Activated T-cell treated with anti-CD3 and anti-CD28 coated beads for 24 hours (primary cell): Measurements from ENCODE around the gene COL27A1.

ENCODE experiments used
- DNase-seq: peaks from one replicate; pipeline ENCODE4 v3.0.0-alpha.2; 2020; ENCODE audit warnings: low read depth

Gene COL27A1

GRCh38 chr9:114206221-114206789 is 51.0 kb downstream of the COL27A1 start:
- DNase-seq, result no peak

GRCh38 chr9:114207034-114207810 is 51.9 kb downstream of the COL27A1 start:
- DNase-seq, result no peak

GRCh38 chr9:114207845-114208244 is 52.5 kb downstream of the COL27A1 start:
- DNase-seq, result no peak

- no peak for DNase-seq
Observed at GRCh38 chr9:114209151-114209550, 53.8 kb downstream of the COL27A1 start.

- no peak for DNase-seq
Observed at GRCh38 chr9:114210136-114210535, 54.8 kb downstream of the COL27A1 start.

- DNase-seq, result no peak
Observed at GRCh38 chr9:114210691-114211276, 55.4 kb downstream of the COL27A1 start.

GRCh38 chr9:114212826-114213225 is 57.5 kb downstream of the COL27A1 start:
- no peak for DNase-seq

GRCh38 chr9:114213566-114213965 is 58.2 kb downstream of the COL27A1 start:
- no peak for DNase-seq

GRCh38 chr9:114214181-114214580 is 58.8 kb downstream of the COL27A1 start:
- DNase-seq, result no peak

- DNase-seq, result no peak
Observed at GRCh38 chr9:114214686-114215414, 59.5 kb downstream of the COL27A1 start.

GRCh38 chr9:114216081-114216480 is 60.7 kb downstream of the COL27A1 start:
- no peak for DNase-seq

- DNase-seq, result no peak
Observed at GRCh38 chr9:114216976-114217375, 61.6 kb downstream of the COL27A1 start.

- no peak for DNase-seq
Observed at GRCh38 chr9:114218264-114219120, 63.2 kb downstream of the COL27A1 start.

- no peak for DNase-seq
Observed at GRCh38 chr9:114220061-114220541, 64.8 kb downstream of the COL27A1 start.

- no peak for DNase-seq
Observed at GRCh38 chr9:114221706-114222465, 66.5 kb downstream of the COL27A1 start.

GRCh38 chr9:114223564-114224246 is 68.4 kb downstream of the COL27A1 start:
- DNase-seq, result no peak

GRCh38 chr9:114224247-114224610 is 68.9 kb downstream of the COL27A1 start:
- no peak for DNase-seq

- no peak for DNase-seq
Observed at GRCh38 chr9:114225561-114226212, 70.3 kb downstream of the COL27A1 start.

- no peak for DNase-seq
Observed at GRCh38 chr9:114226246-114227055, 71.1 kb downstream of the COL27A1 start.
